HG02981 (cell line): ENCODE measurements around the gene PDC.
"Not testable (repeated sequence)": the region's sequence is repeated elsewhere in the genome, so short reads cannot be mapped to it uniquely, and the experiment has no call there.

Source experiments
- ATAC-seq: cut with Tn5 transposase; IDR thresholded peaks from one replicate; pipeline ENCODE4 v1.9.1; 2021; ENCODE audit warnings: mild to moderate bottlenecking, moderate library complexity; ENCODE audit not compliant: unreplicated experiment

Gene PDC

DNA sequence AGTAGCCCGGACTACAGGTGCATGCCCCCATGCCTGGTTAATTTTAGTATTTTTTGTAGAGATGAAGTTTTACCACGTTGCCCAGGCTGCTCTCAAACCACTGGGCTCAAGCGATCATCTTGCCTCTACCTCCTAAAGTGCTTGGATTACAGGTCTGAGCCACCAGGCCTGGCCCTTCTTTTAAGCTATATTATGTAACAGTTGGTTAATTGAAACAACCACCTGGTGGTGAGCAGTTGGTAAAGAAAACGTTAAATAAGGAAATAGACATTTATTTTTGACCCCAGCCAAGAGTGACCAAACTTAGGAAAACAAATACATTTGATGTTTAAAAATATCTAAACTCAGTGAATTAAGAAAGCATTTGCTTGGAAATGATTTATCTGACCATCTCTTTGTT, 12.1 kb upstream of the PDC start:
- ATAC-seq = peak; percentile 38

DNA sequence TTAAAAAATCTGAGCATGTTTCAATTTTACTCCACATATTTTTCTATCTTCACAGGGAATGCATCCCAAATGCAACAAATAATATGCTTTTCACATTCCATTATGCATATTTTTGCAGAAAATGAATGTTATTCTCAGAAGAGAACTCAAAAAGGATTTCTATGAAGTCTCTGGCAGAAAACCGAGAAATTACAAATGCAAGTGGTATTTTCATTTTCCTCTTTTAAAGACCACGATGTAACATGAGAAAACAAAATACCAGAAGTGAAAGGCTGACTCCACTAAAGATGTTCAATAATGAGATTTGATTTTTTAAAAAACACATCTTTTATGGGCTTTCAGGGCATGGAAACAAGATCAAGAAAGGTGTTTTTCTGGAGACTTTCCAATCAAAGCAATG, 5.0 kb upstream of the PDC start:
- no peak for ATAC-seq

DNA sequence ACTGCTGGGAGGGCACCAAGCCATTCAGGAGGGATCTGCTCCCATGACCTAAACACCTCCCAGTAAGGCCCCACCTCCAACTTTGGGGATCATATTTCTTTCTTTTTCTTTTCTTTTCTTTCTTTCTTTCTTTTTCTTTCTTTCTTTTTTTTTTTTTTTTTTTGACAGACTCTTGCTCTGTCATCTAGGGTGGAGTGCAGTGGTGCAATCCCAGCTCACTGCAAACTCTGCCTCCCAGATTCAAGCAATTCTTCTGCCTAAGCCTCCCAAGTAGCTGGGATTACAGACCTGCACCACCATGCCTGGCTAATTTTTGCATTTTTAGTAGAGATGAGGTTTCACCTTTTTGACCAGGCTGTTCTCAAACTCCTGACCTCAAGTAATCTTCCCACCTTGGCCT, 4.6 kb upstream of the PDC start:
- ATAC-seq = not testable (repeated sequence)

DNA sequence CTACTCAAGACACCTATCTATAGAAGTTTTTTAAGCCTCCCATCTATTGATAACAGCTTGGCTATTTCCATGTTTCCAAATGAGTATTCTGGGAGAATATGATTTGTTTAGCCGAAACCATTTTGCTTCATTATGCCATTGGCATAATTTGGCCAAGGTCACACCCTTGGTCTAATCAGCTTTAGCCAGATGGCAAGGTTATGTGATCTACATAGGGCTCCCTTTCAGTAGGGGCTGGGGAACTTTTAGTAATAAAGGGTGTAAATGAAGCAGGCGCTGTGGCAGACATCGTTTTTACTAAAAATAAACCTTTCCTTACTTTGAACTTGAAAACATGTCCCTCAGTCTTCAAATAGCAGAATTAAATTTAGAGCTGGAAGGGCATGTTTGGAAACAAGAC, 3.0 kb upstream of the PDC start:
- no peak for ATAC-seq

DNA sequence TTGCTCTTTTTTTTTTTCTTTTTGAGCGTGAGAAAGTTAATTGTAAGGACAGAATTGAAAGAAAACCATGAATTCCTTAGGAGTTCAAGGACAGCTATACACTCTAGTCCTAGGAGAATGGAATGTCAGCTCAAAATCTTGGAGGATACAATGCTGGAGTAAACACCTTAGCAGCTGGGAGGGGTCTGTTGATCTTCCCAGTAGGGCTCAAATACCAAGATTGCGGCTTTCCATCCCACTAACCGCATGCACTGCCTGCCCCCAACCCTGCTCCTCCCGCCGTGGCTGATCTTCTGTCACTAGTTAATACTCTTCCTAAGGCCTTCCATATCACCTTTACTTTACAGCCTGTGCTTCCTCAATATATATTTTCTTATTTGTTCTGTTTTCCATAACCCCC, 2.6 kb upstream of the PDC start:
- ATAC-seq = no peak

DNA sequence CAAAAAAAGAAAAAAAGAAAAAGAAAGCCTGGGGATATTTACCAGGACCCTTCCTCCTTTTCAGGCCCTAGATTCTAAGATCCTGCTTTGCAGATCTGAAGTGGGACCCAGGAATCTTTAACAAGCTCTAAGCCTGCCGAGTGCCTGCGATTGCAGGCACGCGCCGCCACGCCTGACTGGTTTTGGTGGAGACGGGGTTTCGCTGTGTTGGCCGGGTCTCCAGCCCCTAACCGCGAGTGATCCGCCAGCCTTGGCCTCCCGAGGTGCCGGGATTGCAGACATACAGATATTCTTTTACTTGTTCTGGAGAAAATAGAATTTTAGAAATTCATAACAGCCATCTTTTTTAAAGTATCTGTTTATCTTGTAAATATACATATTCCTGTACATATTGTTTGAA, 1.8 kb downstream of the PDC start:
- ATAC-seq = not testable (repeated sequence)

DNA sequence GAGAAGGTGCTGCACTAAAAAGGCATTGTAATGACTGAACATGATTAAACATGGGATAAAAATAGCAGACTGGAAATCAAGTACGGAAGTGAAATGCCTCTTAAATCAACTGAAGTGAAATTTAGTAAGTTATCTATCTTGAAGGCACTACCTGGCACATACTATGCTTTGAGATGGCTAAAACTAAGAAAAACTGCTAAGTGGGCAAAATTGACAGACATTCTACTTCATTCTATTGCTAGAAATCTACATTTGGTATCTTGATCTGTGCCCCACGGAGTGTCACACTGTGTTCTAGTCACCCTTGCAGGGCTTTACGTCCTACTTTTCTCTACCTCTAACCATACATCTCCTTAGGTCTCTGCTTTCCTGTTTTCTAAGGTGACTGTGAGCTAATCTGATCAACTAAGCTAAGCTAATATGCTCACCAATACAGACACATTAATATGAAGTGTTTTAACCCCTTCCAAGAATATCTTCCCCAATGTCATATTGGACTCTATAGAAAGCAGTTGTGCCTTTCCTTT, 4.1 kb downstream of the PDC start:
- ATAC-seq = no peak

DNA sequence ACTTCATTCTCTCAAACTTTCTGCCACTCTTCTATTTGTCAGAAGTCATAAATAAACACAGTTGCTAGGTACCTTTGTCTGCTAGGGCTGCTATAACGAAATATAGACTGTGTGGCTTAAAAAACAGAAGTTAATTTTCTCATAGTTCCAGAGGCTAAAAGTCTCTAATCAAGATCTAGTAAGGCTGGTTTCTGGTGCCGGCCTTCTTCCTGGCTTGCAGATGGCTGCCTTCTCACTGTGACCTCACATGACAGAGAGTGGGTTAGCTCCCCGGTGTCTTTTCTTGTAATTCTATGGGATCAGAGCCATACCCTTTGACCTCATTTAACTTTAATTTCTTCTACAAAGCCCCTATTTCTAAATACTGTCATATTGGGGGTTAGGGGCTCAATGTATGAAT, 5.9 kb downstream of the PDC start:
- no peak for ATAC-seq

DNA sequence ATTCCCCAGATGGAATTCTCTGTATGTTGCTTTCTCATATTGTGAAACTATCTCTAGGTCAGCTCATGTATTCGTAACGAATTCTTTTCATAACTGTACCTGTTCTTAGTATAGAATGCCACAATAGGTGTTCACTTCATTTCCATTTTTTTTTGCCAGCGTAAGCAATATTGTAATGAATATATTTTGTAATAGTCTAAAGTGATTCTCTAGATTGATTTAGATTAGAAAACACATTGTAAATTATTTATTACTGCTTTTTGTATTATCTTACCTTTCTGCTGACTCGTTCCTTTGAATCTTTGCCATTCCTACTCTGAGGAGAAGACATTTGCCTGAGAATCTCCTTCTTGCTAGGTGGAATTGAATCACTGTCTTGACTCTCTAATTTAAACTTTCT, 14.8 kb downstream of the PDC start:
- ATAC-seq = no peak

DNA sequence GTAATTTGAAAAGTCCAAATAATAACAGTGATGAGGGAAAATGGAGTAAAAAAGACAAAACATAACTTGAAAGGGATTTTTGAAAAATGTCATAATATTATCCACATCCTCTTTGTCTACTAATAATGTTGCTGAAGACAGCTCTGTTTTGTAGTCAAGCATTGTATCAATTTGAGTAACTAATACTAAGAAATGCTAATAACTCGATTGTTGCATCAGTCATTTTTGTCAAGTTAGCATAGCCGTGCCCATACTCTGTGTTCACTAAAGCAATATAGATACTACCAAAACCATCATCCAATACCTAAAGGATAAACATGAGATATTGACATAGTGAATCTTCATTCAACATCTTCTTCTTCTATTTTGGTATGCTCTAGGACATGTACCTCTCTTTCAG, 17.3 kb downstream of the PDC start:
- peak; percentile 55 for ATAC-seq

DNA sequence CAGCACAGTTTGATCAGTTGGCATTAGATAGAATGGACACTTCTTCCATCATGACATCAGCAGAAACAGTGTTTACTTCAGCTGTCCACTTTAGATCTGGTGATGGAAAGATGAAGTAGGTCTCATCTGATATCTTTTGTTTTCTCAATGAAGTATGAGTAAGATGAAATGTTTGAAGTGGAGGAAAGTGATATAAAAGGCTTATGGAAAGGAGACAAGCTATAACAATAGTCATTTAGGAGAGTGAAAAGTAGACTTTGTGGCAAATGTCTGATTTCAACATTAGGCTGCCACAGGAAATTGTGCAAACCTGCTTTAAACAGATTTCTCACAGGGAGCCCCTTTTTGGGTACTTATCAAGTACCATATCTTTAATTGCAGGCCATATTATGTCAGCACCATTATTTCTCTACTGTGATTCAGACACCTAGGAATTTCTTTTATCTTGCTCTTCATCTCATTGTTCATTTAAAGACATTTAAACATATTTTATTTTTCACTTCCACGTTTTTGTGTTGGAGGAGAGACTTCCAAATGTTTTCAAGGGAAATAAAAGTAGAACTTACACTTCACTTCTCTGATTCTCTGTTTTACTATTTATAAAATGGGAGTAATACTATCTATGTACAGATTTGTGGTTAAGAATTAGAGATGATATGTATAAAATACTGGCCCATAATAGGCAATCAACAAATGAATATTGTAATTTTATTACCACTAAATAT, 18.1 kb downstream of the PDC start:
- no peak for ATAC-seq

DNA sequence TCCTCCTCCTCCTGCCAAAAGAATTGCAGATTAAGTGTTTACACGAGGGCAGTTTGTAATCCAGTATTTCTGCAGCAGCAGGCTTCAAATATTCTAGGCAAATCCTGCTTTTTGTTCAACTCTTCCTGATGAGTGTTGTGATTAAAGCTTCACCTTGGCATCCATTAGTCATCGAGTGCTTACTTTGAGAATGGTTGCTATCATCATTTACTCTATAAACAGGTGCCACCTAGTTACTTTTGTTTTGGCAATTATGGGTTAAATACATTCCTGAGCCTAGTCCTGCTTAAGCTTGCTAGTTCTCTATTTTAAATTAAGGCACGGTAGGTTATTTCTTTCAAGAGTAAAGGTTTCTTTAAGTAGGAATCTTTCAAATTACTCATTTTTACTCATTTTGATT, 20.3 kb downstream of the PDC start:
- ATAC-seq = no peak

DNA sequence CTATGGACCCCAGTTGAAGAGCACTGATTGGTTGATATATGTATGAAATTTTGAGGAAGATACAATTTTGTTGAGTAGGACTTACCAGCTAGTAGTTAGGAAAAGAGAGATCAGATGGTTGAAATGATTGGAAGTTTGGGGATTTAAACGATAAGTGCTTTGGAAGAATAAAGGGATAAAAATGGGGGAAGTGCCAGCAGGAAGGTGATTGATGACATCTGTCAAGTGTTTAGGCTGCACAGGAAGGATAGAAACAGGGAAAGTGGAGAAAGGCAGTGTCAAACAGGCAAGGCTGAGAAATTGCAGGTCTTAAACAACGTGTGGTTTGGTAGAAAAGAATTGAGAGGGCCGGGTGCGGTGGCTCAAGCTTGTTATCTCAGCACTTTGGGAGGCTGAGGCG, 22.3 kb downstream of the PDC start:
- ATAC-seq = no peak

DNA sequence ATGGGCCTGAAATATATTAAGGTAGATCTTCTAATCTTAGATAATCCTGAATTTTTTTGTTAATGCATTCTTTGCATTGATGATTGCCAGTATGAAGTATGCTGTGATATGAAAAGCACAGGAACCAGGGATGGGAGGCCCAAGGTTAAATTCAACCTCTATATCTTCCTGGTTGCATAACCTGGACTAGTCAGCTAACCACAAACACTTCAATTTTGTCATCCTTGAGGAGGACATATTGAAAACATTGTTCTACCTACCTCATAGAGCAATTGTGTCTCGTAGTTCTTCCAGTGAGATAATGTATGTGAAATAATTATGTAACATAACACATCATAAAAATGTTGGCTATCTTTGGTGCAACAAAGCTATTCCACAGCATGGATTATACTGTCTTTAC, 25.6 kb downstream of the PDC start:
- no peak for ATAC-seq

DNA sequence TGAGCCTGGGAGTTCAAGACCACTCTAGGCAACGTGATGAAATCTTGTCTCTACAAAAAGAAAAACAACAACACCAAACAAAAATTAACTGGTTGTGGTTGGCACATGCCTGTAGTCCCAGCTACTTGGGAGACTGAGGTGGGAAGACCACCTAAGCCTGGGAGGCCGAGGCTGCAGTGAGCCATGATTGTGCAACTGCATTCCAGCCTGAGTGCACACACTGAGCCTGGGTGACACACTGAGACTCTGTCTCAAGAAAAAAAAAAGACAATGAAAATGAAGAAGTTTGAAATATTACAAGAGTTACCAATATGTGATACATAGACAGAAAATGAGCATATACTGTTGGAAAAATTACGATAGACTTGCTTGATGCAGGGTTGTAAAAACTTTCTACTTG, 31.9 kb downstream of the PDC start:
- ATAC-seq = no peak

DNA sequence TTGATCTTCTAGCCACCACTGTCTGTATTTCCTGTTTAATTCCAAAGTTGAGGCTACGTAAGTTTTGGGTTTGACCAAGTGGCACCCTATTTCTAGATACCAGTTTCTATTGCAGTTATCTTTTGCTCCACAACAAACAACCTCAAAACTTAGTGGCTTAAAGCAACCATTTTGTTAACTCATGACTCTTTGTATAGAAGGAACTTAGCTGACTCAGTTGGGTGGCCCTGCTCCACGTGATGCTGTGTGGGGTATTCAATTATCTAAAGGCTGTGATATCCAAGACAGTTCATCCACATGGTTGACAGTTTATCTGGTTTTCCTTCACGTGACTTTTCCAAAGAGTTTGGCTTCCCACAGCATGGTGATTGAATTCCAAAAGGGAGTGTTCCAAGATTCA, 34.8 kb downstream of the PDC start:
- no peak for ATAC-seq

DNA sequence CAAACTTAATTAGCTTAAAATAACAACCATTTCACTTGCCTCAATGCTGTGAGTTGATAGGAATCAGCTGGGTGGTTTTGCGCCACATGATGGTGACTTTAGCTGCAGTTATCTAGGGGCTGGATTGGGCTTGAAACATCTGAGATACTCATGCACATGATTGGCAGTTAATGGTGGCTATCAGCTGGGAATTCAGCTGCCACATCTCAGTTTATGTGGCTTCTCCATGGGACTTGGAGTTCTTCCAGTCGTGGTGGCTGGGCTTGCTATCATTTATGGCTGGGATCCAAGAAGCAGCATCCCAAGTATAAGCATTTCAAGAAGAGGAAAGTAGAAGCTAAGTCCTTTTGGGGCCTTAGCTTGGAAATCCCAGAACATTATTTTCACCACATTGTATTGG, 36.4 kb downstream of the PDC start:
- no peak for ATAC-seq

DNA sequence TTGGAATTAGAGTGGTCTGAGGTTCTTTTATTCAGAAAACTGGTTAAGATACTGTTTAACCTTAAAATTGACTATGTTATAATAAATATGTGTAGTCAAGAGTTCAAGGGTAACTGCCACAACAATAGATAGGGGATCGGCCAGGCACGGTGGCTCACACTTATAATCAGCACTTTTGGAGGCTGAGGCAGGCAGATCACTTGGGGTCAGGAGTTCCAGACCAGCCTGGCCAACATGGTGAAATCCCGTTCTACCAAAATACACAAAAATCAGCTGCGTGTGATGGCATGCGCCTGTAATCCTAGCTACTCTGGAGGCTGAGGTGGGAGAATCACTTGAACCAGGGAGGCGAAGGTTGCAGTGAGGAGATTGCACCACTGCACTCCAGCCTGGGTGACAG, 39.5 kb downstream of the PDC start:
- ATAC-seq = no peak

DNA sequence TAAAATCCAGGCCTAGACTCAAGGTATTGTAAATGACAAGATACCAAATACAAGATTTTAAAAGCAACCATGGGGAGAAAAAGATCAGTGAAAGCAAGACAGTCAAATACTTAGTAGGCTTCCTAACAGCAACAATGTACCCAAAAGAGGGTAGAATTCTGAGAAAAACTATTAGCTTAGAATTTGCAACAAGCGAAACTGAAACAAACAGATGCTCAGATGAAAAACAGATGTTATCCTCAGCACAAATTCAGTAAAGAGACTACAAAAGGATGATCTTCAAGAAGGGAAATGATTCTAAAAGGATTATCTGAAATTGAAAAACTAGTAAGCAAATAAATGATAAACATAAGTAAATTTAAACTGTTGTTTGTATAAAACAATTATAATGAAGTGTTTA, 40.0 kb downstream of the PDC start:
- peak; percentile 81 for ATAC-seq

DNA sequence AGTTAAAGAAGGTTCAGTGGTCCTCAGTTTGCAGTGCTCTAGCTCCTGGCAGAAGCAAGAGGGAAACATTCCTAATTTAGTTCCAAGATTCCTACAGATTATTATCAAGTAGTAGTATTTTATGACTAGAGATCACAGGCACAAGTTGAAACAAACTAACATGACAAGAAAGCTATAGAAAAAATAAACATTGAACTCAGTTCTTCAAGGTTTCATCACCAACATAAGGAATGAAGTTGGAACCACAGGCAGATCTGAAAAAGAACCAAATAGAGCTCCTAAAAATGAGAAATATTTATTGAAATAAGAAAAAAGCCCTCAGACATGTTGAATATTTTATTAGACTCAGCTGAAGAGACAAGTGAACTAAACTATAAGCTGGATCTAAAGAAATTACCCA, 40.6 kb downstream of the PDC start:
- no peak for ATAC-seq

DNA sequence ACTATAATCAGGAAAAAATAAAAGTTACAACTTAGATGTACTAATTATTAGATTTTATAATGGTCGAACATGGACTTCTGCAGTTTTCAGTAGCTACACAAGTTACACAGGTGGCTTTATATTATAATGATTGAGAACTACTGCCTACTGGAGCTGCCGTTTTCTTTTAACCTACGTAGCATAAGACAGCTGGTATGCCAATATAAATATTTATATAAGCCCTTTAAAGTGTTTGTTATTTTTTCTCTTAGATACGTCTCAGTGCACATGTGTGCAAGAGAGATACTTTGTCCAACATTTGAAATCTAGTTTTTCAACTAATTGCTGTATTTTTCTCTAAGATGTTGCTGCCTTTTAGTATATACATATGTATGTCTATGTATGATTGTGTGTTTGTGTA, 42.4 kb downstream of the PDC start:
- ATAC-seq = no peak

DNA sequence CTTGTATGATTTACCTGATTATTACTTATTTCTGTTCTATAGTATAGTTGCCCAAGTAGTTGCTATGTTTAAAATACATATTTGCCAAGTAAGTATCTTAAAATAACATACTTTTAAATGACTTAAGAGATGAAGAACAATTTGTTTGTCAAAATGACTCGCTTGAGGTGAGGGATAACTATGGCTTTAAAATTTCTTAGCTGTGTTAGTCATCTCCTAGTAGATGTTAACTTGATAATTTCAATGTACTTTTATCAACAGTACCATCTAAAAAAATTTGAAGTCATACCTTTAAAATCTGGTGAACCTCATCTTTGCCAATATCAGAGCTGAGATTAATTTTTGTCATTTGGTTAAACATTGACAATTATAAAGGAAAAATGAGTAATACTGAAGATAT, 47.6 kb downstream of the PDC start:
- no peak for ATAC-seq

DNA sequence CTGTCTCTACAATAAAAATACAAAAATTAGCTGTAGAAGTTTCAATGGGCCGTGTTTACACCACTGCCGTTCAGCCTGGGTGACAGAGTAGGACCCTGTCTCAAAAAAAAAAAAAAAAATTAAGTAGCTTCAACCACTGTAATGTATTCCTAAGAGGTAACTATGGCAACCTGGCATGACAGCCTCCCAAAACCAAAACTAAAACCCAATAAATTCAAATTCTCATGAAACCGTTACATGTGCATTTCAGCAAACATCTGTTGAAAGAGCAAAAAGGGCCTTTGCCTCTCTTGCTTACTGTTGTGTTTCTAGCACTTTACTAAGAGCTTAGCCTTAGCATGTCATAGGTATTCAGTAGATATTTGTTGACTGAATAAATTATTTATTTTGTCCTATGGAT, 51.8 kb downstream of the PDC start:
- peak; percentile 76 for ATAC-seq
